ENCODE data around the gene TRIB2. TPM values are rescaled to one million over a fixed set of nuclear protein-coding genes. Genes with fewer than 3 reads are reported as not detected.
A peak's percentile ranks its signal among the peaks of the same experiment; 100 is the strongest.

TRIB2 gene
- total and polyA plus RNA-seq, 2 of the 4 experiments (the other 2 are of a cell fraction) = 12.0 to 12.7 TPM

DNA sequence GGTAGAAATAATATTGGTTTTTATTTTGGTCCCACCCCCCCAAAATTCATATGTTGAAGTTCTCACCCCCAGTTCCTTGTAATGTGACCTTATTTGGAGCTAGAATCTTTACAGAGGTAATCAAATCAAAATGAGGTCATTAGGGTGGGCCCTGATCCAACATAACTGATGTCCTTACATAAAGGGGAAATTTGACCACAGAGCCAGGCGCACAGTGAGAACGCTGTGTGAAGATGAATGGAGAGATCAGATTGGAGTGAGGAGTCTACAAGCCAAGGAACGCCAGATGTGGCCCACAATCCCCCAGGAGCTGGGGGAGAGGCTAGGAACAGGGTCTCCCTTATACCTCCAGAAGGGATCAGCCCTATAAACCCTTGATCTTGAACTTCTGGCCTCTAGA is 31.6 kb upstream of the TRIB2 start:
- H3K27me3 ChIP-seq (ENCODE audit: control insufficient read depth, insufficient read depth, low read length) = no peaks in the 10 kb centered on the region
- H2AK9ac ChIP-seq (replicated peaks; ENCODE audit: low read depth, low read length, poor library complexity) = no peak overlapping the region
- no peak overlapping the region for H2BK15ac ChIP-seq (ENCODE audit: low read depth, low read length)
- ATAC-seq (ENCODE audit: low read depth) = no peak
- DNase-seq = peak; percentile 34
- TF ChIP-seq MXI1 (IDR thresholded peaks at IDR 0.05; ENCODE audit: borderline replicate concordance, low read depth, low read length) (no peak), CEBPB (IDR thresholded peaks at IDR 0.05; ENCODE audit: low read depth, low read length) (no peak), USF2 (IDR thresholded peaks at IDR 0.05; ENCODE audit: low read depth, low read length) (no peak), CHD1 (IDR thresholded peaks at IDR 0.05; ENCODE audit: low read depth, low read length) (no peak), POLR2A (IDR thresholded peaks at IDR 0.05; ENCODE audit: low read depth, low read length) (no peak), MAZ (IDR thresholded peaks at IDR 0.05; ENCODE audit: borderline replicate concordance, low read depth, low read length) (no peak), ELK1 (IDR thresholded peaks at IDR 0.05; ENCODE audit: borderline replicate concordance, low read depth, low read length) (no peak), MAFK (IDR thresholded peaks at IDR 0.05; ENCODE audit: low read depth, low read length) (no peak), CTCF (conservative IDR thresholded peaks at IDR 0.05; ENCODE audit: low read depth, low read length) (no peak), RAD21 (IDR thresholded peaks at IDR 0.05; ENCODE audit: low read length) (no peak), NFE2L2 (IDR thresholded peaks at IDR 0.05; ENCODE audit: low read depth, low read length) (no peak), BHLHE40 (IDR thresholded peaks at IDR 0.05; ENCODE audit: low read depth, low read length) (no peak), RCOR1 (IDR thresholded peaks at IDR 0.05; ENCODE audit: insufficient replicate concordance, low read length) (no peak), FOS (IDR thresholded peaks at IDR 0.05; ENCODE audit: low read depth, low read length) (no peak), SMC3 (IDR thresholded peaks at IDR 0.05; ENCODE audit: low read depth, low read length) (no peak), RFX5 (IDR thresholded peaks at IDR 0.05; ENCODE audit: low read depth, low read length) (no peak)
- no peaks in the 10 kb centered on the region for H3K9me1 ChIP-seq (ENCODE audit: insufficient read depth, low read length)
- H3K18ac ChIP-seq (ENCODE audit: low read depth, low read length) = peak overlapping the region; percentile 27; the same call in 1 of the 2 replicates
- H3K4me1 ChIP-seq (ENCODE audit: control insufficient read depth, insufficient read depth, low read length) = peaks cover 11% of the 10 kb centered on the region
- no peak overlapping the region for H3K23ac ChIP-seq (ENCODE audit: low read depth, low read length)
- H3K36me3 ChIP-seq (ENCODE audit: control insufficient read depth, insufficient read depth, low read length) = no peaks in the 10 kb centered on the region
- H2AK5ac ChIP-seq (ENCODE audit: low read depth, low read length) = peak overlapping the region; percentile 17; the same call in 1 of the 2 replicates
- no TSS peak for BruUV-seq (replicated peaks)
- POLR2A ChIA-PET (ENCODE audit: unreplicated experiment) = no interaction called here
- no peak overlapping the region for H2BK120ac ChIP-seq (ENCODE audit: low read depth, low read length)
- no peak overlapping the region for H2BK20ac ChIP-seq (ENCODE audit: low read depth, low read length)
- H3K27ac ChIP-seq (ENCODE audit: insufficient read depth, low read length) = no peak overlapping the region
- no peaks in the 10 kb centered on the region for H4K20me1 ChIP-seq (ENCODE audit: insufficient read depth, low read length)
- H4K5ac ChIP-seq (ENCODE audit: low read depth, low read length) = peak overlapping the region; percentile 15; the same call in 1 of the 2 replicates
- no peaks in the 10 kb centered on the region for H3K9me3 ChIP-seq (ENCODE audit: control insufficient read depth, insufficient read depth, low read length)
- H3K79me1 ChIP-seq (ENCODE audit: low read depth in 1 of 2, low read length in 2 of 2) = no peaks in the 10 kb centered on the region
- no peak overlapping the region for H3K4me2 ChIP-seq (ENCODE audit: low read depth, low read length)
- H3K56ac ChIP-seq (ENCODE audit: extremely low read depth, insufficient read depth, low read length) = no peak overlapping the region
- H3K9ac ChIP-seq (ENCODE audit: low read depth, low read length) = no peak overlapping the region
- no peak overlapping the region for H2AFZ ChIP-seq (replicated peaks; ENCODE audit: low read length, poor library complexity)
- in situ Hi-C loops (cut with MboI; ENCODE audit: low sequenced_read_pairs) (no loop called here), dilution Hi-C loops (cut with HindIII; ENCODE audit: low sequenced_read_pairs, unreplicated experiment) (no loop called here), intact Hi-C loops (cut with micrococcal nuclease) (loop anchor here (5.0 kb wide), 1 partner anchor 78 kb away; no protein-coding TSS in a partner anchor)
- no peak overlapping the region for H3K4ac ChIP-seq (ENCODE audit: low read depth, low read length)
- no peak overlapping the region for H3K14ac ChIP-seq (replicated peaks; ENCODE audit: low read depth, low read length)
- WGBS, 2 experiments (ENCODE audit: extremely low coverage in 2 of 2, insufficient read length in 1 of 2) = no CpG with 5 or more reads among the region's 3 CpGs
- H4K8ac ChIP-seq (ENCODE audit: low read depth in 2 of 2, low read length in 2 of 2) = peak overlapping the region in 1 of 2 experiments; percentile 19; a peak in 2 of 4 replicates
- H2BK5ac ChIP-seq (ENCODE audit: low read depth, low read length, poor library complexity, severe bottlenecking) = no peak overlapping the region
- no peak overlapping the region; the same call in 1 of the 2 replicates for H4K91ac ChIP-seq (ENCODE audit: insufficient read depth, low read depth, low read length)
- CTCF ChIA-PET = no interaction called here
- no peak overlapping the region for H3K4me3 ChIP-seq (ENCODE audit: insufficient read depth, low read depth, low read length)
